GM23338 (cell line): ENCODE data around the gene TNFSF13B. TPM values are rescaled to one million over a fixed set of nuclear protein-coding genes. Genes with fewer than 3 reads are reported as not detected.

Experiments
- ATAC-seq: fragments of 200-7000 bp; cut with Tn5 transposase; 3 replicates; pipeline ENCODE4 v1.9.1; 2020
- DNase-seq: peaks from one replicate; pipeline ENCODE4 v3.0.0-alpha.2; 2015; ENCODE audit warnings: low spot score
- H2AFZ ChIP-seq: fragments of 200-600 bp; sonication (generic); 2 replicates; pipeline ENCODE4 v1.8.0; 2016; ENCODE audit warnings: antibody characterized with exemption, mild to moderate bottlenecking, moderate library complexity
- H3F3A ChIP-seq: fragments of 200-600 bp; sonication (generic); replicated peaks from 2 replicates; pipeline ENCODE4 v1.8.0; 2017; ENCODE audit warnings: antibody characterized with exemption, mixed run types, low read depth
- H3K27ac ChIP-seq: fragments of 200-600 bp; sonication (generic); 2 replicates; pipeline ENCODE4 v1.6.1; 2016; ENCODE audit warnings: low read depth
- H3K27me3 ChIP-seq: fragments of 200-600 bp; sonication (generic); 2 replicates; pipeline ENCODE4 v1.8.0; 2016; ENCODE audit warnings: mild to moderate bottlenecking, mixed run types, moderate library complexity; ENCODE audit not compliant: insufficient read depth
- H3K36me3 ChIP-seq: fragments of 200-600 bp; sonication (generic); 2 replicates; pipeline ENCODE4 v1.8.0; 2016; ENCODE audit warnings: mild to moderate bottlenecking; ENCODE audit not compliant: insufficient read depth
- H3K4me1 ChIP-seq: fragments of 200-600 bp; sonication (generic); 2 replicates; pipeline ENCODE4 v1.8.0; 2016; ENCODE audit warnings: mild to moderate bottlenecking, moderate library complexity; ENCODE audit not compliant: insufficient read depth
- H3K4me2 ChIP-seq: fragments of 200-600 bp; sonication (generic); 2 replicates; pipeline ENCODE4 v1.7.1; 2017; ENCODE audit warnings: mixed run types
- H3K4me3 ChIP-seq: fragments of 200-600 bp; sonication (generic); 2 replicates; pipeline ENCODE4 v1.6.1; 2016; ENCODE audit warnings: mixed run types
- H3K79me2 ChIP-seq: fragments of 200-600 bp; sonication (generic); replicated peaks from 2 replicates; pipeline ENCODE4 v1.8.0; 2017; ENCODE audit warnings: mild to moderate bottlenecking; ENCODE audit not compliant: insufficient read depth
- H3K9me2 ChIP-seq: fragments of 200-600 bp; sonication (generic); 2 replicates; pipeline ENCODE4 v1.8.0; 2017; ENCODE audit not compliant: insufficient read depth
- H4K20me1 ChIP-seq: fragments of 200-600 bp; sonication (generic); replicated peaks from 2 replicates; pipeline ENCODE4 v1.8.0; 2017; ENCODE audit warnings: mild to moderate bottlenecking; ENCODE audit not compliant: insufficient read depth
- H3K27ac Mint-ChIP-seq: 2 replicates; pipeline ENCODE4 v1.8.0; 2020; ENCODE audit warnings: inconsistent platforms, mild to moderate bottlenecking, moderate library complexity, mixed read lengths
- H3K27me3 Mint-ChIP-seq: 3 replicates; pipeline ENCODE4 v1.8.0; 2022; ENCODE audit warnings: low read depth, mild to moderate bottlenecking, moderate library complexity, mixed read lengths, inconsistent platforms; ENCODE audit not compliant: insufficient read depth, poor library complexity
- H3K36me3 Mint-ChIP-seq: 3 replicates; pipeline ENCODE4 v1.8.0; 2021; ENCODE audit warnings: low read depth, mild to moderate bottlenecking, inconsistent platforms, moderate library complexity, mixed read lengths
- H3K4me1 Mint-ChIP-seq: 3 replicates; pipeline ENCODE4 v1.8.0; 2020; ENCODE audit warnings: mild to moderate bottlenecking, inconsistent platforms, mixed read lengths
- H3K4me3 Mint-ChIP-seq: 3 replicates; pipeline ENCODE4 v1.8.0; 2021; ENCODE audit warnings: moderate library complexity, mild to moderate bottlenecking, inconsistent platforms, mixed read lengths
- H3K9me3 Mint-ChIP-seq: 3 replicates; pipeline ENCODE4 v1.8.0; 2020; ENCODE audit warnings: moderate library complexity, mild to moderate bottlenecking, inconsistent platforms, mixed read lengths
- EZH2phosphoT487 ChIP-seq: fragments of 200-600 bp; sonication (generic); IDR thresholded peaks from one replicate; pipeline ENCODE4 v1.8.1; 2018; ENCODE audit warnings: antibody characterized with exemption; ENCODE audit not compliant: unreplicated experiment
- JUNB ChIP-seq: IDR thresholded peaks from one replicate; pipeline ENCODE4 v1.6.1; 2016; ENCODE audit warnings: antibody characterized with exemption; ENCODE audit not compliant: unreplicated experiment
- NANOG ChIP-seq: IDR thresholded peaks from 2 replicates; pipeline ENCODE4 v1.6.1; 2016; ENCODE audit warnings: antibody characterized with exemption, borderline replicate concordance
- POLR2AphosphoS5 ChIP-seq: IDR thresholded peaks from 2 replicates; pipeline ENCODE4 v1.6.1; 2016; ENCODE audit warnings: antibody characterized with exemption, low read depth
- STAT1 ChIP-seq: IDR thresholded peaks from one replicate; pipeline ENCODE4 v1.6.1; 2016; ENCODE audit warnings: antibody characterized with exemption; ENCODE audit not compliant: unreplicated experiment
- polyA plus RNA-seq: library from polyadenylated mRNA; unstranded; fragments of >200 nt; fragmentation: Nextera tagmentation; extraction: Ambion mirVana; gene quantifications from 2 replicates; pipeline ENCODE4 v1.2.1, GENCODE V29; 2016
- total RNA-seq: library from RNA; depleted of rRNA; stranded (reverse); fragments of >200 nt; shearing (Covaris generic); gene quantifications from 2 replicates; pipeline ENCODE4 v1.2.3, GENCODE V29; 2014
- TF ChIP-seq, protein P1 (sequence below): fragments of 250-450 bp; sonication (Bioruptor Pico); IDR thresholded peaks from 2 replicates; pipeline ENCODE4 v1.5.0; 2020; ENCODE audit warnings: mild to moderate bottlenecking, moderate library complexity
- TF ChIP-seq, protein P2 (sequence below), 2 experiments: fragments of 200-600 bp in 1 of 2; sonication (generic) in 1 of 2; conservative IDR thresholded peaks; 2 replicates each; pipeline versions ENCODE4 v1.5.1 to v1.6.1; 2016 to 2017; ENCODE audit warnings: antibody characterized with exemption in 2 of 2, low read depth in 2 of 2, mild to moderate bottlenecking in 2 of 2, moderate library complexity in 1 of 2

The TNFSF13B gene
- total and polyA plus RNA-seq, 2 experiments from 2014 or later: 0.10 to 0.55 TPM

DNA sequence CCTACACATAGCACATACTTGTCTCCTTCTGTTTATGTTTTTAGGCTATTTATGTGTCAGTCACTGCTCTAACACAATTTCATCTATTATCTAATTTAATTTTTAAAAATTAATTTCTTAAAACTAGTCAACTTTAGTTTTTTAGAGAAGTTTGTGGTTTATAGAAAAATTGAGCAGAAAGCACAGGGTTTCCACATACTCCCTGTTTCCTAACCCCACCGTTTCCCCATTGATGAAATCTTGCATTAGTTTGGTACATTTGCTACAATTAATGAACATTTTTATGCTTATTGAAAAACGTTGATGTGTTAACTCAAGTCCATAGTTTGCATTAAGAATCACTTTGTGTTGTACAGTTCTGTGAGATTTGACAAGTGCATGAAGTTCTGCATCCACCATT, 53.5 kb downstream of the TNFSF13B start (continued):
- TF ChIP-seq, protein P1, sequence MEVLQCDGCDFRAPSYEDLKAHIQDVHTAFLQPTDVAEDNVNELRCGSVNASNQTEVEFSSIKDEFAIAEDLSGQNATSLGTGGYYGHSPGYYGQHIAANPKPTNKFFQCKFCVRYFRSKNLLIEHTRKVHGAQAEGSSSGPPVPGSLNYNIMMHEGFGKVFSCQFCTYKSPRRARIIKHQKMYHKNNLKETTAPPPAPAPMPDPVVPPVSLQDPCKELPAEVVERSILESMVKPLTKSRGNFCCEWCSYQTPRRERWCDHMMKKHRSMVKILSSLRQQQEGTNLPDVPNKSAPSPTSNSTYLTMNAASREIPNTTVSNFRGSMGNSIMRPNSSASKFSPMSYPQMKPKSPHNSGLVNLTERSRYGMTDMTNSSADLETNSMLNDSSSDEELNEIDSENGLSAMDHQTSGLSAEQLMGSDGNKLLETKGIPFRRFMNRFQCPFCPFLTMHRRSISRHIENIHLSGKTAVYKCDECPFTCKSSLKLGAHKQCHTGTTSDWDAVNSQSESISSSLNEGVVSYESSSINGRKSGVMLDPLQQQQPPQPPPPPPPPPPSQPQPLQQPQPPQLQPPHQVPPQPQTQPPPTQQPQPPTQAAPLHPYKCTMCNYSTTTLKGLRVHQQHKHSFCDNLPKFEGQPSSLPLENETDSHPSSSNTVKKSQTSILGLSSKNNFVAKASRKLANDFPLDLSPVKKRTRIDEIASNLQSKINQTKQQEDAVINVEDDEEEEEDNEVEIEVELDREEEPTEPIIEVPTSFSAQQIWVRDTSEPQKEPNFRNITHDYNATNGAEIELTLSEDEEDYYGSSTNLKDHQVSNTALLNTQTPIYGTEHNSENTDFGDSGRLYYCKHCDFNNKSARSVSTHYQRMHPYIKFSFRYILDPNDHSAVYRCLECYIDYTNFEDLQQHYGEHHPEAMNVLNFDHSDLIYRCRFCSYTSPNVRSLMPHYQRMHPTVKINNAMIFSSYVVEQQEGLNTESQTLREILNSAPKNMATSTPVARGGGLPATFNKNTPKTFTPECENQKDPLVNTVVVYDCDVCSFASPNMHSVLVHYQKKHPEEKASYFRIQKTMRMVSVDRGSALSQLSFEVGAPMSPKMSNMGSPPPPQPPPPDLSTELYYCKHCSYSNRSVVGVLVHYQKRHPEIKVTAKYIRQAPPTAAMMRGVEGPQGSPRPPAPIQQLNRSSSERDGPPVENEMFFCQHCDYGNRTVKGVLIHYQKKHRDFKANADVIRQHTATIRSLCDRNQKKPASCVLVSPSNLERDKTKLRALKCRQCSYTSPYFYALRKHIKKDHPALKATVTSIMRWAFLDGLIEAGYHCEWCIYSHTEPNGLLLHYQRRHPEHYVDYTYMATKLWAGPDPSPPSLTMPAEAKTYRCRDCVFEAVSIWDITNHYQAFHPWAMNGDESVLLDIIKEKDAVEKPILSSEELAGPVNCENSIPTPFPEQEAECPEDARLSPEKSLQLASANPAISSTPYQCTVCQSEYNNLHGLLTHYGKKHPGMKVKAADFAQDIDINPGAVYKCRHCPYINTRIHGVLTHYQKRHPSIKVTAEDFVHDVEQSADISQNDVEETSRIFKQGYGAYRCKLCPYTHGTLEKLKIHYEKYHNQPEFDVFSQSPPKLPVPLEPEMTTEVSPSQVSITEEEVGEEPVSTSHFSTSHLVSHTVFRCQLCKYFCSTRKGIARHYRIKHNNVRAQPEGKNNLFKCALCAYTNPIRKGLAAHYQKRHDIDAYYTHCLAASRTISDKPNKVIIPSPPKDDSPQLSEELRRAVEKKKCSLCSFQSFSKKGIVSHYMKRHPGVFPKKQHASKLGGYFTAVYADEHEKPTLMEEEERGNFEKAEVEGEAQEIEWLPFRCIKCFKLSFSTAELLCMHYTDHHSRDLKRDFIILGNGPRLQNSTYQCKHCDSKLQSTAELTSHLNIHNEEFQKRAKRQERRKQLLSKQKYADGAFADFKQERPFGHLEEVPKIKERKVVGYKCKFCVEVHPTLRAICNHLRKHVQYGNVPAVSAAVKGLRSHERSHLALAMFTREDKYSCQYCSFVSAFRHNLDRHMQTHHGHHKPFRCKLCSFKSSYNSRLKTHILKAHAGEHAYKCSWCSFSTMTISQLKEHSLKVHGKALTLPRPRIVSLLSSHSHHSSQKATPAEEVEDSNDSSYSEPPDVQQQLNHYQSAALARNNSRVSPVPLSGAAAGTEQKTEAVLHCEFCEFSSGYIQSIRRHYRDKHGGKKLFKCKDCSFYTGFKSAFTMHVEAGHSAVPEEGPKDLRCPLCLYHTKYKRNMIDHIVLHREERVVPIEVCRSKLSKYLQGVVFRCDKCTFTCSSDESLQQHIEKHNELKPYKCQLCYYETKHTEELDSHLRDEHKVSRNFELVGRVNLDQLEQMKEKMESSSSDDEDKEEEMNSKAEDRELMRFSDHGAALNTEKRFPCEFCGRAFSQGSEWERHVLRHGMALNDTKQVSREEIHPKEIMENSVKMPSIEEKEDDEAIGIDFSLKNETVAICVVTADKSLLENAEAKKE (CRISPR knock-in tag): no peak

DNA sequence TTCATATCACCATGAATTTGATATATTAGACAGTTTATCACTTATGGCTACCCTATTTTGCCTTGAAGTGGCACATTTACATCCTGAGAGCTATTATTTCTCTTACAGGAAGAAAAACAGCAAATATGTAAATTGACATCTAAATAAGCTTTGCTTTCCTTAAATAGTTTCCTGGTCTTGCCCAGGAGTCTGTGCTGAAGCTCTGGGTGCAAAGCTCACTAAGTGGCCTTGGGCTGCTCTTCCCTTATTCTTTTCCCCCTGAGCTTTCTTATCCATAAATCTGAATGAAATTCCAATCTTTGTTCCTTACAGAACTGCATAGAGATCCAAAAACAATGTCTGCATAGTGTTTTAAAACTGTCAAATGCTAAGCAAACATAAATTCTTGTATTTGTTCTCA, 56.3 kb downstream of the TNFSF13B start:
- ATAC-seq (no peak), DNase-seq (no peak)
- no peaks in the 10 kb centered on the region for H3F3A ChIP-seq
- H3K27me3 Mint-ChIP-seq: peaks cover 1% of the 10 kb centered on the region
- H3K4me3 ChIP-seq: no peak overlapping the region
- peaks cover 21% of the 10 kb centered on the region for H3K4me1 ChIP-seq
- H4K20me1 ChIP-seq: no peaks in the 10 kb centered on the region
- TF ChIP-seq EZH2phosphoT487 (no peak), NANOG (no peak), POLR2AphosphoS5 (no peak), JUNB (no peak), STAT1 (no peak)
- TF ChIP-seq, protein P2, sequence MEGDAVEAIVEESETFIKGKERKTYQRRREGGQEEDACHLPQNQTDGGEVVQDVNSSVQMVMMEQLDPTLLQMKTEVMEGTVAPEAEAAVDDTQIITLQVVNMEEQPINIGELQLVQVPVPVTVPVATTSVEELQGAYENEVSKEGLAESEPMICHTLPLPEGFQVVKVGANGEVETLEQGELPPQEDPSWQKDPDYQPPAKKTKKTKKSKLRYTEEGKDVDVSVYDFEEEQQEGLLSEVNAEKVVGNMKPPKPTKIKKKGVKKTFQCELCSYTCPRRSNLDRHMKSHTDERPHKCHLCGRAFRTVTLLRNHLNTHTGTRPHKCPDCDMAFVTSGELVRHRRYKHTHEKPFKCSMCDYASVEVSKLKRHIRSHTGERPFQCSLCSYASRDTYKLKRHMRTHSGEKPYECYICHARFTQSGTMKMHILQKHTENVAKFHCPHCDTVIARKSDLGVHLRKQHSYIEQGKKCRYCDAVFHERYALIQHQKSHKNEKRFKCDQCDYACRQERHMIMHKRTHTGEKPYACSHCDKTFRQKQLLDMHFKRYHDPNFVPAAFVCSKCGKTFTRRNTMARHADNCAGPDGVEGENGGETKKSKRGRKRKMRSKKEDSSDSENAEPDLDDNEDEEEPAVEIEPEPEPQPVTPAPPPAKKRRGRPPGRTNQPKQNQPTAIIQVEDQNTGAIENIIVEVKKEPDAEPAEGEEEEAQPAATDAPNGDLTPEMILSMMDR (conservative IDR thresholded peaks at IDR 0.05; ENCODE audit: low read depth in 2 of 2): no peak
- TF ChIP-seq, protein P1 (CRISPR knock-in tag): no peak
- no peaks in the 10 kb centered on the region for H3K27me3 ChIP-seq
- H3K79me2 ChIP-seq: no peaks in the 10 kb centered on the region
- 0 out of 3 replicates have a peak, but pooled peaks cover 3% of the 10 kb centered on the region for H3K9me3 Mint-ChIP-seq
- H3K4me2 ChIP-seq: no peak overlapping the region
- no peaks in the 10 kb centered on the region for H3K9me2 ChIP-seq
- H3K4me3 Mint-ChIP-seq: no peak overlapping the region
- no peak overlapping the region for H2AFZ ChIP-seq
- H3K36me3 Mint-ChIP-seq: no peaks in the 10 kb centered on the region
- no peaks in the 10 kb centered on the region for H3K36me3 ChIP-seq
- no peak overlapping the region for H3K27ac Mint-ChIP-seq
- no peak overlapping the region for H3K27ac ChIP-seq
- H3K4me1 Mint-ChIP-seq: peaks cover 23% of the 10 kb centered on the region; the same call in 2 of the 3 replicates
